ENCODE results near the gene LTBP2.

DNA sequence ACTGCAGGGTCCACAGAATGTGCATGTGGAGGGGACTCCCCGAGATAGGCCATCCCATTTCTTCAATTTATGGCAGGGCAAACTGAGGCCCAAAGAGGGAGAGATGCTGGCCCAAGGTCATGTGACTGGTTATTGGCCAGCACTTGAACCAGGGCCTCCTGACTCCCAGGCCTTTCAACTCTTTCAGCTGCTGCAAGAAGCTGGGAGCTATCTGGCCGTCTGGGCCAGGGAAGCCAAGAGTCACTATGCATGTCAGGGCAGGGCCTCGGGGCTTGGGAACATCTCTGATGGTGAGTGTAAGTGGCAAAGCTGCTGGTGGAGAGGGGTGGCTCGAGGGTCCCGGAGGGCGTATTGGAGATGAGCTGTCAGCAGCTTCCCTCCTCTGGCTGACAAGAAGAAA, 9.5 kb upstream of the LTBP2 start:
- no peak for TF ChIP-seq POLR2AphosphoS5 (IDR thresholded peaks at IDR 0.05; ENCODE audit: low read depth, low read length)
- TF ChIP-seq, protein P1, sequence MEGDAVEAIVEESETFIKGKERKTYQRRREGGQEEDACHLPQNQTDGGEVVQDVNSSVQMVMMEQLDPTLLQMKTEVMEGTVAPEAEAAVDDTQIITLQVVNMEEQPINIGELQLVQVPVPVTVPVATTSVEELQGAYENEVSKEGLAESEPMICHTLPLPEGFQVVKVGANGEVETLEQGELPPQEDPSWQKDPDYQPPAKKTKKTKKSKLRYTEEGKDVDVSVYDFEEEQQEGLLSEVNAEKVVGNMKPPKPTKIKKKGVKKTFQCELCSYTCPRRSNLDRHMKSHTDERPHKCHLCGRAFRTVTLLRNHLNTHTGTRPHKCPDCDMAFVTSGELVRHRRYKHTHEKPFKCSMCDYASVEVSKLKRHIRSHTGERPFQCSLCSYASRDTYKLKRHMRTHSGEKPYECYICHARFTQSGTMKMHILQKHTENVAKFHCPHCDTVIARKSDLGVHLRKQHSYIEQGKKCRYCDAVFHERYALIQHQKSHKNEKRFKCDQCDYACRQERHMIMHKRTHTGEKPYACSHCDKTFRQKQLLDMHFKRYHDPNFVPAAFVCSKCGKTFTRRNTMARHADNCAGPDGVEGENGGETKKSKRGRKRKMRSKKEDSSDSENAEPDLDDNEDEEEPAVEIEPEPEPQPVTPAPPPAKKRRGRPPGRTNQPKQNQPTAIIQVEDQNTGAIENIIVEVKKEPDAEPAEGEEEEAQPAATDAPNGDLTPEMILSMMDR (IDR thresholded peaks at IDR 0.05; ENCODE audit: control extremely low read depth in 1 of 3, insufficient read depth in 1 of 3, low read depth in 1 of 3, low read length in 3 of 3), result no peak
- no peak for TF ChIP-seq CTBP2 (IDR thresholded peaks at IDR 0.05; ENCODE audit: borderline replicate concordance, insufficient read depth, insufficient read length, low read length)
- no peak for TF ChIP-seq POLR2A (IDR thresholded peaks at IDR 0.05; ENCODE audit: control extremely low read depth in 1 of 2, low read depth in 2 of 2, low read length in 2 of 2)
- TF ChIP-seq CEBPB (IDR thresholded peaks at IDR 0.05; ENCODE audit: low read depth, low read length), result no peak
- no peak for TF ChIP-seq RXRA (IDR thresholded peaks at IDR 0.05; ENCODE audit: insufficient read depth, low read depth, low read length)
- no peak for TF ChIP-seq PHF8 (conservative IDR thresholded peaks at IDR 0.05; ENCODE audit: low read depth, low read length)
- no peak for TF ChIP-seq MAFK (IDR thresholded peaks at IDR 0.05; ENCODE audit: low read depth, low read length)
- TF ChIP-seq TEAD4 (IDR thresholded peaks at IDR 0.05; ENCODE audit: low read depth, low read length), result no peak
- TF ChIP-seq SP1 (IDR thresholded peaks at IDR 0.05; ENCODE audit: low read depth, low read length), result no peak
- no peak for TF ChIP-seq EZH2 (IDR thresholded peaks at IDR 0.05; ENCODE audit: low read depth, low read length, severe bottlenecking)

Data from H1 (cell line).